Measurements from ENCODE around the gene SOX15.
A peak's percentile ranks its signal among the peaks of the same experiment; 100 is the strongest.

Gene SOX15

DNA sequence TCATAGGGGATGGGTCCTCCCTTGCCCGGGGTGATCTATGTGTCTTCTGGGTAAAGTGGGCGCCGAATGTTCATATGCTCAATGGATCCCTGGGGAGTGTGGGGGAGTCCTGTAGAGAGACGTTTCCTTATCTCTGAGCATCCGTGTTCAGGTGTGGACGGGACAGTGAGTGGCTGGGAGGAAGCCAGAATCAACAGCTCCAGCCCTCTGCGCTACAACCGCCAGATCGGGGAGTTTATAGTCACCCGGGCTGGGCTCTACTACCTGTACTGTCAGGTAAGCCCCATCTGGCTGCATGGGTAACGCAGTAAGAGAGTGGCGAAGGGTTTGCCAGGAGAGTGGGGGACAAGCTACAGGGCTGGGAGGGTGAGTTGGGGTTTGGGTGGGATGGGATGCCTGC, 33.3 kb downstream of the SOX15 start:
- no peak for DNase-seq

DNA sequence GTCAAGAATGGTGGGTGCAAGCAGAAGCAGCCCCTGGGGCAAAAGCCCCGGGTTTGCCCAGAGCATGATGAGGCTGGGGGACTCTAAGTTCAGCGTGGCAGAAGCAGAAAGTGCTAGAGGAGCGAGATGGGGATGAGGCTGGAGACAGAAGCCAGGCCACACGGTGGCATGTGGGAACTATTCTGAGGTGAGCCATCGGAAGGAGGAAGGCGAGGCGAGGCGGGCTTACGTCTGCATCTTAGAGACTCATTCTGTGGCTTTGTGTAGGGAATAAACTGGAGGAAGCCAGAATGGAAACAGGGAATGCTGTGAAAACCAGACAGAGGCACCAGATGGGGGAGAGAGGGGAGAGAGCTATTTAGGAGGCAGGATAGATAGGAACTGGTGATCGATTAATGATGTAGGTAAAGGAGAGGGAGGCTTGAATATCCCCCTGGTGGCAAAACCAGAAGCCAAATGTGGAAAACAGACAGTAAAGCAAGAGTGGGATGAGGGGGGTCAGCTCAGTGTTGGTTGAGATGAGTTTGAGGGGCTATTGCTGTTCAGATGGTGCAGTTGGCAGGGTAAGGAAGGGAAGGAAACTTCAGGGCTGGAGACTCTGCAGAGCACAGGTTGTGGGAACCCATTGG, 34.5 kb downstream of the SOX15 start:
- DNase-seq, result no peak

DNA sequence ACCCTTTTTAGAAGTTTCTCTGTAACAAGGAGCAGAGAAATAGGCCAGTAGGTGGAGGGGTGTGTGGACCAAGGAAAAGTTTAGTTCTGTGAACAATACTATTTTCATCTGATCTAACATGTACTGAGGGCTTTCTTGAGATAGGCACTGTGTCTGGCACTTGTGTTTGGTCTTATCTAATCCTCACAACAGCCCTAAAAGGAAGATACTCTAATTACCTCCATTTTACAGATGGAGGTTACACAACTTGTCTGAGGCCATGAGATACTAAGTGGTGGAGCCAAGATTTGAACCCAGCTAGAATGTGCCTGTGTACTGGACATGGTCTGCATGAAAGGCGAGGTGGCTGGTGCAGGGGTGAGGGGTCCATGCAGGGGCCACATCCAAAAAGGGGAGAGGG, 36.5 kb downstream of the SOX15 start:
- DNase-seq, result no peak

DNA sequence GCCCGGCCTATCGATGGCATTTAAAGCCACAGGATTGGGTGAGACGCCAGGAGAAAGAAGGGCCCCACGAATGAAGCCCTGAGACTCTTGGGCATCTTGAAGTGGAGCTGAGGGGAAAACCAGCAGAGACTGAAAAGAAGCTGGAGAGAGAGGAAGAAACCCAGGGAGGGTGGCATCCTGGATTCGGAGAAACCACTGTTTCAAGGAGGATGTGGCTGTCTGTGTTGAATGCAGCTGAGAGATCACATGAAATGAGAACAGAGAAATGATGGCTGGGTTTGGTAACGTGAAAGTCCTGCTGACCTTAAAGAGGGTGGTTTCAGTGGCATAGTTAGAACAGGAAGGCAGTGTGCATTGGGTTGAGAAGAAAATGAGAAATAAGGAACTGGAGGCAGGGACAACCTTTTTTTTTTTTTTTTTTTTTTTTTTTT, 37.3 kb downstream of the SOX15 start:
- peak; percentile 97 for DNase-seq

DNA sequence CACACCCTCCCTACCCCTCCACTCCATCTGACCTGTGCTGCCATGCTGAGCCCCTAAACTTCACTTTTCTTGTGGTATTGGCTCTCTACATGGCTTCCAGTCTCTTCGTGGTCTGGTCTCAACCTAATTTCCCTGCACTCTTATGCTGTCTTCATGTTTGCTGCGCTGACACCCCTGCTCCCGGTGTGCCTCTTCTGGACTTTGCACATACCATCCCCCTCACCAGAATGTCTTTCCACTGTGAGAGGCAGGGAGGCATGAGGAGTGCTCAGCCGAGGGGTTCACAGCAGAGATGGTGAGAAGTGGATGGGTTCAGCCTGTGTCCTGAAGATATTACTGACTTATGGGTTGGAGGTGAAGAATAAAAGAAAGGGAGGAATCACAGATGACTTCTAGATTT, 38.5 kb downstream of the SOX15 start:
- DNase-seq, result no peak

DNA sequence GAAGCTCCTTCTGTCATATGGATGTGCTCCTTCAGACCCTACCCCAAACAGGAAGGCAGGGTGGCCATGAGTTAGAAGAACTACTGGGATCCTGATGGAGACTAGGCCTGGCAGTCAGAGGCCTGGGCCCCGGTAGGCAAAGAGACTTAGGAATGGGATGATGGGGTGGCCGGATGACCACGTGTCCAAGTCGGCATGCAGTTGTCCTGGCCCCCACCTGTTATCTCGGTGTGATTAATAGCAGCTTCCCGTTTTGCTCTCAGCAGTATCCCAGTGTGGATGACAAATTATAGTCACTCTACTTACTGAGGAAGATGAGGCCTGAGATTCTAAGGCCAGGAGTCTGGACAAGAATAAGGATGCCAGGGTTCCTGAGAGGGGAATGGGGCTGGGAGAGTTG, 39.5 kb downstream of the SOX15 start:
- DNase-seq, result no peak

DNA sequence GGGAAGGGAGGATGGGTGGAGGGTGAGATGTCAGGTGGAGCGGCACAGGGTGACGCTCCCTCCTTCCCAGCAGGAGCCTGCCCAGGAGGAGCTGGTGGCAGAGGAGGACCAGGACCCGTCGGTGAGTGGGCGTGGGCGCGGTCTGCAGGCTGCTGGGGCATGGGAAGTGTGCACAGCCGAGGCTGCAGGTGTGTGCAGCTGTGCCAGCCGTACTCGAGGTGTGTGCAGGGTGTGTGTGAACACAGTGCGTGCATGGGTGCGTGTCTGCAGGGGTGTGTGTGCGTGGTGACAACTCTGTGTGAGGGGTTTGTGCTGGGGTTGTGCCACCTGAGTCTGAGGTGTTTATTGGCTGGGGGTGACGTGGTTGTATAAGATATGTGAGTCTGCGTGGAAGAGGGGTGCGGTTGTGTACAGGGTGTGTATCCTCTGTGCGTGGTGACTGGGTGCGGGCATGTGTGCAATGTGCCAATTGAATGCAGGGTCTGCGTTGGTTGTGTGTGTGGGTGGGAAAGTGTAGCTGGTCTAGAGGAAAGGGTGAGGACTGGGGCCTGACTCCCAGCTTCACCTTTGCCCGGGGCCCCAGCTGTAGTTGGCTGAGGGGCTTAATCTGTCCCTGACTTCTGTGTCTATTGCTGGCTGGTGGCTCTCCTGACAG, 40.4 kb downstream of the SOX15 start:
- no peak for DNase-seq

DNA sequence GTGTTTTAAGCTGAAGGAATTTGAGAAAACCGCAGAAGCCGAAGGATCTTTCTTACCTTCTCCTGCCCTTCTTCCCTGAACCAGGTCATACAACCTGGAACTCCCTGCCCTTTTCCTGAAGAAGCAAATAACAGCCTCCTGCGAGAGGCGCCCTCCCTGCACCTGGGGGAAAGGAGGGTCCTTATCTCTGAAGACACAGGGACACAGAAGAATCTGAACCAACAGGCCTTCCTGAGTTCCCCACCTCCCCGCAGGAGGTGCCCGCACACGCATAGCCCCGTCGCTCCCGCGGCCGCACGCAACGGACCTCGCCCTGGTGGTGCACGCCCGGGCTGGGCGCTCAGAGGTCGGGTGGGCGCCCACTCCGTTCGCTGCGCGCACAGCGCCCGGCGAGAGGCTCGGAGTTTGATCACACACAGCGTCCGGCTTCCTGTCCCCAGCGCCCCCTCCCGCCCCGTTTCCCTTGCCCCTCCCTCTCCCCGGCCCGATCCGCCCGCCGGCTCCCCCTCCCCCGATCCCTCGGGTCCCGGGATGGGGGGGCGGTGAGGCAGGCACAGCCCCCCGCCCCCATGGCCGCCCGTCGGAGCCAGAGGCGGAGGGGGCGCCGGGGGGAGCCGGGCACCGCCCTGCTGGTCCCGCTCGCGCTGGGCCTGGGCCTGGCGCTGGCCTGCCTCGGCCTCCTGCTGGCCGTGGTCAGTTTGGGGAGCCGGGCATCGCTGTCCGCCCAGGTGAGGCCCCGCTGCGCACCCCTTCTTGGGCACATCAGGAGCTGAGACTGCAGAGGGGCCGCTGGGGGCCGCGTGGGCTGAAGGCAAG, 41.1 kb downstream of the SOX15 start, which contains the start of gene TNFSF12:
Gene TNFSF12 (plus strand): TSS at position 474 of the 816 bp plus-strand sequence. CDS start 96 bp downstream, at position 570.
- no peak for DNase-seq

DNA sequence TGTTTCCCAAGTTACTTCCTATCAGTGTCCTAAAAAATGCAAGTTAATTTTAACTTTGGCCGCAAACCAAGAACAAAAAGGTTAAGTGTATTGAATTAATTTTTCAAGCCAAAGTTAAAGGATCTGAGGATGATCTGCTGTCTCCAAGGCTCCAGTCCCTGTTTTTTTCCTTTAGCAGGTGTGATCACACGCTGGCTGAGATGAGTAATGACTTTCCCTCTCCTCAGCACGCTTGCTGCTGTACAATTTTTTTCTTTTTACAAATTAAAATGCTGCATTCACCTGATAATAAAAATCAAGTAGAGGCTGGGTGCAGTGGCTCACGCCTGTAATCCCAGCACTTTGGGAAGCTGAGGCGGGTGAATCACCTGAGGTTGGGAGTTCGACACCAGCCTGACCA, 45.0 kb downstream of the SOX15 start:
- DNase-seq, result no peak

DNA sequence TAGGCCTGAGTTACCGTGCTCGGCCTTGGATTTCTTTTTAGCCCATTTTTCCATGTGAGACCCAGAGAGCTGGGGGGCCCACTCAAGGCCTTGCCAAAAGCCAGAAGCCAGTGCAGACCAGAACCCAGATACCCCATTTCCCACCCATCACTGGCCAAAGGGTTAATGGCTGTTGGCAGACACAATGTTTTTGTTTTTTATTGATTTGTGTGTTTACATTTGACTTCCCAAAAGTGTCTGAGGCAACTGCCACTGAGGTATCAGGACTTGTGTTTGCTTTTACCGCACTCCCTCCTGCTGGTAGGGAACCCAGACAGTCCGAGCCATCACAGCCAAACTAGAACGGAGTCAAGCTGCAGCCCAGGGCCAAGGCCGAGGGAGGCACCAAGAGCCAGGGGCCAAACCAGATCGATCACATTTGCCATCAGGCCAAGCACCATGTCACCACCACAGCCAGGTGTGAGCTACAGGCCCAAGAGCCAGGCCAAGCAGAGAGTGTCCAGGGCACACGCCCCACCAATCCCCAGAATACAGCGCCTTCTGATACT, 48.7 kb downstream of the SOX15 start:
- DNase-seq, result no peak

DNA sequence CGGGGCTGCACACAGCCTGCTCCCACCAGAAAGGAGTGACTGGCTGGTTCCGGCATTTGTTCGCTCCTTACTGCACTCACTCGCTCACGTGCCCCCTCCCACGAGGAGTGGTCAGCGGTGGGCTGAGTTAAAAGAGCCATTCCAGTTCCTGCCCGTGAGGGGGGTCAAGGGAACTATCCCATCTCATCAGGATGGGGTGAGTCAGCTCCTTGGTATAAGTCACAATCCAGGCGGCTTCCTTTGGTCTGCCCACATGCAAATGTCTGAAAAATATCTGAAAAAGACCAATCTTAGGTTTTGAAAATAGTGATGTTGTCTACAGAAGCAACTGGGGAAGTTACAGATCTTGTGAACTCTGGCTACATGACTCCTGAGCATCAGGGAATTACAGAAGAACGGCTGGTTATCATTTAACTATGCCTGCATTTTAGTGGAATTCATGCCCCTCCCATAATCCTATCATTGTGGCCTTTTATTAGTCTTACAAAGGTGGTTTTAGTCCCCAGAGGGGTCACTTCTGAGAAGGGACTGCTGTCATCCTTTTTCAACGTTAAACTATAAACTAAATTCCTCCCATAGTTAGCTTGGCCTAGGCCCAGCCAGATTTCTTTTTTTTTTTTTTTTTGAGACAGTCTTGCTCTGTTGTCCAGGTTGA, 50.9 kb downstream of the SOX15 start:
- no peak for DNase-seq
